Vagina (tissue), 2 donors: ENCODE results near the gene NUP93. TPM values are rescaled to one million over a fixed set of nuclear protein-coding genes. Genes with fewer than 3 reads are reported as not detected.

Experiments
- DNase-seq, 2 donors: peaks; one replicate each; pipeline ENCODE4 v3.0.0-alpha.2; 2017; ENCODE audit errors: extremely low spot score in 2 of 2
- H3K27ac ChIP-seq: fragments of 200-600 bp; sonication (generic); one replicate; pipeline ENCODE4 v1.5.1; 2019
- H3K27me3 ChIP-seq: fragments of 200-600 bp; sonication (generic); one replicate; pipeline ENCODE4 v1.5.1; 2019
- H3K36me3 ChIP-seq, 2 donors: fragments of 200-600 bp; sonication (generic); one replicate each; pipeline ENCODE4 v1.5.1; 2017 to 2019
- H3K4me1 ChIP-seq: fragments of 200-600 bp; sonication (generic); one replicate; pipeline ENCODE4 v1.5.1; 2019
- H3K4me3 ChIP-seq, 2 donors: fragments of 200-600 bp; sonication (generic); 1 replicate in 1 of 2; 2 replicates in 1 of 2; pipeline ENCODE4 v1.5.1; 2016 to 2019
- H3K9me3 ChIP-seq: fragments of 200-600 bp; sonication (generic); one replicate; pipeline ENCODE4 v1.5.1; 2019
- POLR2A ChIP-seq, 2 donors: fragments of 450-650 bp; IDR thresholded peaks; one replicate each; pipeline ENCODE4 v1.6.1; 2017; ENCODE audit warnings: antibody characterized with exemption in 2 of 2, mild to moderate bottlenecking in 2 of 2, moderate library complexity in 2 of 2
- POLR2AphosphoS5 ChIP-seq, 2 donors: sonication (generic); formaldehyde crosslinking; IDR thresholded peaks; one replicate each; pipeline ENCODE4 v1.9.0; 2017; ENCODE audit warnings: antibody characterized with exemption in 2 of 2, mild to moderate bottlenecking in 2 of 2, low read depth in 1 of 2; ENCODE audit not compliant: insufficient read depth in 1 of 2
- intact Hi-C: fragments of 100-400 bp; cut with DNase I; formaldehyde crosslinking; loops from one replicate; pipeline ENCODE4 v1.15.1; 2023
- total RNA-seq: library from RNA; depleted of rRNA; stranded (reverse); fragments of >200 nt; gene quantifications from one replicate; pipeline ENCODE4 v1.2.3, GENCODE V29; 2016
- TF ChIP-seq, protein P1 (sequence below), 3 experiments: fragments of 450-650 bp in 2 of 3; fragments of 200-600 bp in 1 of 3; sonication (generic) in 1 of 3; IDR thresholded peaks; one replicate each; pipeline ENCODE4 v1.5.1; 2017 to 2019; ENCODE audit warnings: antibody characterized with exemption in 3 of 3, mild to moderate bottlenecking in 2 of 3, moderate library complexity in 2 of 3

The NUP93 gene
- total RNA-seq, 1 donor from 2014 or later: 43.7 TPM

DNA sequence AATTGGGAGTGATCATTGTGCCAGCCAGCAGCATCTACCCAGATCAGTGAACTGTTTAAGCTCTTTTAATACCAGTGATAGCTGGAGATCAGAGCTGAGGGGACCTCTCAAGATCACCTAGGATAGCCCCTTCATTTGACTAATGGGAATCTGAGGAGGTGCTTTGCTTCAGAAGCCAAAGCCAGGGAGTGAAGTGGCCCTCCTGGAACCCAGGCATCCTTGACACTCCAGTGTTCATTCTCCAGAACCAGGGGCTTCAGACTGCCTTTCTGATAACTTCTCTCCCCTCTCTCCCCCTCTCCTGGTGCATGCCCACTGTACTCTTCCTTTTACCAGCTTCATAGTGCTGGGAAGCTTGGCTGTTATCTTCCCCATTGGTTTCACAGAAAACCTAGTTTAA lies 87.1 kb downstream of the NUP93 start:
- no peak overlapping the region for H3K27ac ChIP-seq
- DNase-seq: no peak
- no peaks in the 10 kb centered on the region for H3K27me3 ChIP-seq
- no peaks in the 10 kb centered on the region for H3K9me3 ChIP-seq
- peaks cover 0 to 16% of the 10 kb centered on the region in 2 donors for H3K36me3 ChIP-seq
- H3K4me3 ChIP-seq: no peak overlapping the region
- intact Hi-C loops: no loop called here
- H3K4me1 ChIP-seq: no peaks in the 10 kb centered on the region
- TF ChIP-seq POLR2AphosphoS5 (IDR thresholded peaks at IDR 0.05; ENCODE audit: insufficient read depth in 1 of 2, low read depth in 1 of 2): no peak
- no peak for TF ChIP-seq POLR2A (IDR thresholded peaks at IDR 0.05)
- TF ChIP-seq, protein P1, sequence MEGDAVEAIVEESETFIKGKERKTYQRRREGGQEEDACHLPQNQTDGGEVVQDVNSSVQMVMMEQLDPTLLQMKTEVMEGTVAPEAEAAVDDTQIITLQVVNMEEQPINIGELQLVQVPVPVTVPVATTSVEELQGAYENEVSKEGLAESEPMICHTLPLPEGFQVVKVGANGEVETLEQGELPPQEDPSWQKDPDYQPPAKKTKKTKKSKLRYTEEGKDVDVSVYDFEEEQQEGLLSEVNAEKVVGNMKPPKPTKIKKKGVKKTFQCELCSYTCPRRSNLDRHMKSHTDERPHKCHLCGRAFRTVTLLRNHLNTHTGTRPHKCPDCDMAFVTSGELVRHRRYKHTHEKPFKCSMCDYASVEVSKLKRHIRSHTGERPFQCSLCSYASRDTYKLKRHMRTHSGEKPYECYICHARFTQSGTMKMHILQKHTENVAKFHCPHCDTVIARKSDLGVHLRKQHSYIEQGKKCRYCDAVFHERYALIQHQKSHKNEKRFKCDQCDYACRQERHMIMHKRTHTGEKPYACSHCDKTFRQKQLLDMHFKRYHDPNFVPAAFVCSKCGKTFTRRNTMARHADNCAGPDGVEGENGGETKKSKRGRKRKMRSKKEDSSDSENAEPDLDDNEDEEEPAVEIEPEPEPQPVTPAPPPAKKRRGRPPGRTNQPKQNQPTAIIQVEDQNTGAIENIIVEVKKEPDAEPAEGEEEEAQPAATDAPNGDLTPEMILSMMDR (IDR thresholded peaks at IDR 0.05): no peak

DNA sequence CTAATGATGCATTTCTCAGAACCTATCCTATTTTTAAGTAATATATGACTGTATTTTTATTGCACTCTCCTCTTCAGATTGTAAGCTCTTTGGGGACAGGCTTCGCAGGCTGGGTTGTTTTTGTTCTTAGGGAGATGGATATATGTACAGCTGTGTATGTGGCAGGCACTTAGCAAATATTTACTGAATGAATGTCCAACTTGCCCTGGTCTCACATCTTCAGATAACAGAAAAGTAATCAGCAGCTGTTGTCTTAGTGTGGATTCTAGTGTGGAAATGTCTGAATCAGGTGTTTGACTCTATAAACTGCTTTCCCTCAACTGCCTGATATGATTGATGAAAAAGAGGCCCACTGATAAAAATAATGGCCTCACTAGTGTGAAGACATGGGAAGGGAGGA lies 88.0 kb downstream of the NUP93 start:
- intact Hi-C loops: no loop called here
- Histone ChIP-seq H3K27me3 (no peaks in the 10 kb centered on the region), H3K4me3 (no peak overlapping the region), H3K27ac (no peak overlapping the region), H3K9me3 (no peaks in the 10 kb centered on the region), H3K4me1 (no peaks in the 10 kb centered on the region), H3K36me3 (peaks cover 0 to 16% of the 10 kb centered on the region in 2 donors)
- TF ChIP-seq POLR2AphosphoS5 (IDR thresholded peaks at IDR 0.05; ENCODE audit: insufficient read depth in 1 of 2, low read depth in 1 of 2): no peak
- no peak for TF ChIP-seq POLR2A (IDR thresholded peaks at IDR 0.05)
- TF ChIP-seq, protein P1 (IDR thresholded peaks at IDR 0.05): no peak
- DNase-seq: no peak

DNA sequence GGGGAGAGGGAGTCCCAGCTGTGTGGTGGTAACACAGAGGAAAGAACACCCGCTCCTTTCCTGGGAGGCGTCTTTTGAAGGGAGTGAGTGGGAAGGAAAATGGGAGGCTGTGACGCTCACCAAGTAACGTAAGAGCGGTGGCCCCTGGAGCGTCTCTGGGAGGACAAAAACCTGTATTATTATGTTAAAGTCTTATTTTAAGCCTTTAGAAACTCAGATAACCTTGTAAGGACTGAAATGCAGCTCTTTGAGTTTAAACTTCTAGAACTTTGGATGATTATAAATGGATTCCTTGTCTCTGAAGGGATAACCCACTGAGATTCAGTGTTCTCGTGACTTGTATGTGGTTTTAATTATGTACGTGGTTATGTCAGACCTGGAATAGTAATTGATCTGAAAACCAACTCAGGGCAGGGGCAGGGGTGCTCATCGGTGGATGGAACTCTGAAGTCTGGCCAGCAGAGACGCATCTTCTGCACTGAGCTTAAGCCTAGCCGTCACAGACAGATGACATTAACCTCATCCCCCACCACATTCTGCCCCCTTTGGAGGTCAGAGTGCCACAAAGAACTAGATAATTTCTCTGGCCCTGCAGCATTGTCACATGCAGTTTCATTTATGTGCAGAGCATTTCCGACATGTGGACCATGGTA lies 93.3 kb downstream of the NUP93 start:
- Histone ChIP-seq H3K27ac (no peak overlapping the region), H3K4me1 (no peaks in the 10 kb centered on the region), H3K27me3 (no peaks in the 10 kb centered on the region), H3K4me3 (no peak overlapping the region), H3K9me3 (no peaks in the 10 kb centered on the region), H3K36me3 (peaks cover 0 to 34% of the 10 kb centered on the region in 2 donors)
- TF ChIP-seq POLR2A (IDR thresholded peaks at IDR 0.05): no peak
- TF ChIP-seq, protein P1 (IDR thresholded peaks at IDR 0.05): no peak
- TF ChIP-seq POLR2AphosphoS5 (IDR thresholded peaks at IDR 0.05; ENCODE audit: insufficient read depth in 1 of 2, low read depth in 1 of 2): no peak
- no peak for DNase-seq
- intact Hi-C loops: no loop called here

DNA sequence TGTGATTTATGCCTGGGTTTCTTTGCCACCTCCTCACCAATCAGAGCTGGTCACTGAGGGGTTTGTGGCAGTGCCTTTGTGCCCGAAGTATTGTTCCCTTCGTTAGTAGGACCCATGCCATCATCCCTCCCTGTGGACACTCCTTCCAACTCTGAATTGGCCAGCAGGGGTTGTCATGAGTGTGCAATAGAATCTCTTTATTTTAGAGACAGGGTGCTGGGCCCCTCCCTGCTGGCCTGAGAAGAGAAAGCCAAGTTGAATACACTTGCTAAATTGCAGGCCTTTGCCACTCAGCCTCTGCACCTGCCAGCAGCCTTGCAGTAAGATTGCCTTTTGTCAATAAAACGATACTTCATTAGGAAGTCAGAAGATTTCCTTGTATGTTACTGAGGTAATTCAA lies 94.4 kb downstream of the NUP93 start:
- Histone ChIP-seq H3K27ac (no peak overlapping the region), H3K27me3 (no peaks in the 10 kb centered on the region), H3K4me3 (no peak overlapping the region), H3K4me1 (no peaks in the 10 kb centered on the region), H3K36me3 (peaks cover 0 to 34% of the 10 kb centered on the region in 2 donors), H3K9me3 (no peaks in the 10 kb centered on the region)
- DNase-seq: no peak
- no peak for TF ChIP-seq POLR2A (IDR thresholded peaks at IDR 0.05)
- no peak for TF ChIP-seq POLR2AphosphoS5 (IDR thresholded peaks at IDR 0.05; ENCODE audit: insufficient read depth in 1 of 2, low read depth in 1 of 2)
- TF ChIP-seq, protein P1 (IDR thresholded peaks at IDR 0.05): no peak
- intact Hi-C loops: no loop called here

DNA sequence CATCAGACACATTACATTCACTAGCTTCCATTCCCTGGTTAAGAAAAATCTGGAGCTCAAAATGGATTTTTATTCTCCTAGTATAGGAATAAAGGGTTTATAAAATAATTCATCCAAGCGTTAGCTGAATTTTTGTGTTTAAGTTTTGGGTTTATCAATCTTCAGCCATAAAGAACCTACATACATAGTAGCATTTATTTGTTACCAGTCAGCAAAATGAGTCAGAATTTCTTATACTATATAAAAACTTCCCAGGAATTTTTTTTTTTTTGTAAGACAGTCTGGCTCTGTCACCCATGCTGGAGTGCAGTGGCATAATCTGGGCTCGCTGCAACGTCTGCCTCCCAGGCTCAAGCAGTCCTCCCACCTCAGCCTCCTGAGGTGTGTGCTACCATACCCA lies 94.9 kb downstream of the NUP93 start:
- intact Hi-C loops: no loop called here
- no peak for TF ChIP-seq POLR2A (IDR thresholded peaks at IDR 0.05)
- TF ChIP-seq, protein P1 (IDR thresholded peaks at IDR 0.05): no peak
- TF ChIP-seq POLR2AphosphoS5 (IDR thresholded peaks at IDR 0.05; ENCODE audit: insufficient read depth in 1 of 2, low read depth in 1 of 2): no peak
- Histone ChIP-seq H3K9me3 (no peaks in the 10 kb centered on the region), H3K36me3 (peaks cover 0 to 32% of the 10 kb centered on the region in 2 donors), H3K4me3 (no peak overlapping the region), H3K4me1 (no peaks in the 10 kb centered on the region), H3K27me3 (no peaks in the 10 kb centered on the region), H3K27ac (no peak overlapping the region)
- DNase-seq: no peak
